GM12873 (cell line): ENCODE data around the gene BTBD2.

Experiments used
- TF ChIP-seq, protein P1 (sequence below): IDR thresholded peaks from 2 replicates; pipeline ENCODE4 v1.5.1; 2012; ENCODE audit warnings: low read depth, mild to moderate bottlenecking, moderate library complexity, low read length, control low read depth; ENCODE audit not compliant: insufficient read depth; ENCODE audit errors: missing control alignments

The BTBD2 gene

DNA sequence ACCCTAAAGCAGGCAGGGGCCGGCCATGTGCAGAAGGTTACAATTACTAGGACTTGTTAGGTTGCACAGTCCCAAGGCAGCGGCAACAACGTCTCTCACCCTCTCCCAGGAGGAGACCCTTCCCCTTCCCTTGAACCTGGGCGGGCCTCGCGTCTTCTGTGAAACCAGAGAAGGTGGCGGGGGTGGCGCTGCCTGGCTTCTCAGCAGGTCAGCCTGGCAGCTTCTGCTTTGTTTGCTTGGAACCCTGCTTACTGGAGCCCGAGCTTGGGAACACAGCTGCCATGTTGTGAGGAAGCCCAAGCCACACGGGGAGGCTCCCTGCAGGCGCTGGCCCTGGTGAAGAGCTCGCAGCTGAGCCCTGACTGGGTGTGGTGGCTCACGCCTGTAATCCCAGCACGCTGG is 20.1 kb upstream of the BTBD2 start:
- TF ChIP-seq, protein P1, sequence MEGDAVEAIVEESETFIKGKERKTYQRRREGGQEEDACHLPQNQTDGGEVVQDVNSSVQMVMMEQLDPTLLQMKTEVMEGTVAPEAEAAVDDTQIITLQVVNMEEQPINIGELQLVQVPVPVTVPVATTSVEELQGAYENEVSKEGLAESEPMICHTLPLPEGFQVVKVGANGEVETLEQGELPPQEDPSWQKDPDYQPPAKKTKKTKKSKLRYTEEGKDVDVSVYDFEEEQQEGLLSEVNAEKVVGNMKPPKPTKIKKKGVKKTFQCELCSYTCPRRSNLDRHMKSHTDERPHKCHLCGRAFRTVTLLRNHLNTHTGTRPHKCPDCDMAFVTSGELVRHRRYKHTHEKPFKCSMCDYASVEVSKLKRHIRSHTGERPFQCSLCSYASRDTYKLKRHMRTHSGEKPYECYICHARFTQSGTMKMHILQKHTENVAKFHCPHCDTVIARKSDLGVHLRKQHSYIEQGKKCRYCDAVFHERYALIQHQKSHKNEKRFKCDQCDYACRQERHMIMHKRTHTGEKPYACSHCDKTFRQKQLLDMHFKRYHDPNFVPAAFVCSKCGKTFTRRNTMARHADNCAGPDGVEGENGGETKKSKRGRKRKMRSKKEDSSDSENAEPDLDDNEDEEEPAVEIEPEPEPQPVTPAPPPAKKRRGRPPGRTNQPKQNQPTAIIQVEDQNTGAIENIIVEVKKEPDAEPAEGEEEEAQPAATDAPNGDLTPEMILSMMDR, result no peak

DNA sequence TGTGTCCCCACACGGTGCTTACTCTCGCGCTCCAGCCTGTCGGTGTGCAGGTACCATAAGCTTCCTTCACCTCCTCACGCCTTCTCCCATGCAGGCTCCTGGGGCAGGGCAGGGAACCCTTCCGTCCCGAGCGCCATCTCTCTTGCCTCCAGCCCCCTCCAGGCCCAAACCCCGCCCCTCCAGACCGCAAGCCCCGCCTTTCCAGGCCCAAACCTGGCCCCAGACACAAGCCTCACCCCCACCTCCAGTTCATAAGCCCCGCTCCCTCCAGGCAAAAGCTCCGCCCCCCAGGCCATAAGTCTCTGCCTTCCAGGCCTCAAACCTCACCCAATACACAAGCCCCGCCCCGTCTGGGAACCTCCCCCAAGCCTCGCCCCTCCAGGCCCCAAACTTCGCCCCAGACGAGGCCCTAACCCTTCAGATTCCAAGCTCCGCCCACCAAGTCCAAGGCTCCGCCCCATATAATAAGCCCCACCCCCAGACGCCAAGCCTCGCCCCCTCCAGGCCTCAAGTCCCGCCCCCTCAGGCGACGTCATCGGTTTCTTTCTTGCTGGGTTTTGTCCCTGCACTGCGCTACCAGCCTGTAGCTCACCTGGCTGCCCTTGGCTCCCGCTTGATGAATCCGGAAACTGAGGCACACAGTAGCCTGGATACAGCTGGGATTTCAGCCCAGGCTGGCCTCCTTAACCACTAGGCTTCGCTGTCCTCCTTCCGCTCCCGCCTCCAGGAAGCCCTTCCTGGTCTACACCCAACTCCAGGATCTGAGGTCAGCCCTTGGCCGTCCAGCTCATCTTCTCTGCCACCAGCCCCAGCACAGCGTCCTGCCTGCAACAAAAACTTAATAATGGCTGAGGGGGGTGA is 19.4 kb upstream of the BTBD2 start:
- TF ChIP-seq, protein P1, result no peak

DNA sequence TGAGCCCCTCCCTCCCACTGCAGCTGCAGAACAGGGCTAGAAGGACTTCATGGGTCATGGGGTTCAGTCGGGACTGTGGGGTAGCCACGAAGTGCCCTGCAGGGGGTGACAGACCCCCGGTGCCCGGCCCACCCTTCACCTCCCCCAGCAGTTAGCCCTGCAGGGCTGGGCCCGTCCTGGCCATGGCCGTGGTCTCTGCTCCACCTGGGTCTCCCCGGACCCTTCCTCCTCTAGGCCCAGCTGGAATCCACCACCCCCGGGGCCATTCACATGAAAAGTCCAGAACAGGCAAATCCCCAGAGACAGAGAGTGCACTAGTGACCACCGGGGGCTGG is 18.3 kb upstream of the BTBD2 start:
- TF ChIP-seq, protein P1, result no peak

DNA sequence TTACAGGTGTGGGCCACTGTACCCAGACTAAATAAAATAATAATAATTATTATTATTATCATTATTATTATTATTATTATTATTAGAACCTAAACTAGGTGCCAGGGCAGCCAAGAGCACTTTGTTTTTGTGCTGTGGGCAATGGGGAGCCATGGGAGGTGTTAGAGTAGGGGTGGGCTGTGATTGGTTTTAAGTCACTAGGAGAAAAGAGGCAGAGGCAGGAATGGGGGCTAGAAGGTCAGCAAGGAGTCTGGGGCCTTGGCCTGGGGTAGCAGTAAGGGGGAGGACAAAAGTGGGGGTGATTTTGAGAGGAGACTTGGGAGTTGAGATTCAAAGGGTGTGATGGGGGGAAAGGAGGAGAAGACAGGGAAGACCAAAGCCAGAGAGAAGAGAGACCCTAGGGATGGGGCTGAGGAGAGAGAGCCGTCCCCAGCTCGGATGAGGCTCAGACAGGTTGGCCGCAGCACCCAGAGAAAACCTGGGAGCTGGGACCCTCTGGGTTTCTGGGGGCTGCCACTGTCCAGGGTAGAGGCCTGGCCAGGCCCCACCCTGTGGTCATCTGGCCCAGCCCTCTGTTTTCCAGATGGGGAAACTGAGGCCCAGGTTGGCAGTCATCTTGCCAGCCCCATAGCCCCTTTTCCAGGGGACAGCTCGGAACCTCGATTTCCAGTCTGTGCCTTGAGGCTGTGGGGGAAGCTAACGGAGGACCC is 17.8 kb upstream of the BTBD2 start:
- TF ChIP-seq, protein P1, result no peak

DNA sequence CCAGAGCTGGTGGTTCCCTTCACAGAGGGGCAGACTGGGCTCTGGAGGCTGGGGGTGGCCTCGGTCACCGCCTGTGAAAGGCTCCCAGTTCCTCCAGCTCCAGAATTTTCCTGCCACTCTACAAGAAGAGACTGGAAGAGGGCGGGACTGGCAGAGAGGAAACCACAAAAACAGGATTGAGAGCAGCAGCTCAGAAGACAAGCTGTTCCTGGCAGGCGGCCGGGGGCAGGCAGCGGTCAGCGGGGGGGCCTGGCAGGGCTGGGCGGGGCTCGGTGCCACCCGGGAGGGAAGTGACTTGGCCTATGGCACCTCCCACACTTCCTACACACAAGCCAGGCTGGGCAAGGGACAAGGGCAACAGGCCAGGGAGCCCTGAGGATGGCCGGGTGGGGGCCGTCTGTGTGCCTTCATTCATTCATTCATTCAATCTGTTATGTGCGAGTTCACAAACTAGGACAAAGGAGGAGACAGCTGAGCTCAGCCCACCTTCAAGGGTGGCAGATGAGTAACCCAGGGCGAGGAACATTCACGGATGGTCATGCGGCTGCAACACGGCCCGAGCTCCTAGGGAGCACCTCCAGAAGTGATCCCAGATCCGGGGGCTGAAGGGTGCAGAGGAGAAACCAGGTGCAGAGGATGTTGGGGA is 16.9 kb upstream of the BTBD2 start:
- TF ChIP-seq, protein P1, result no peak

DNA sequence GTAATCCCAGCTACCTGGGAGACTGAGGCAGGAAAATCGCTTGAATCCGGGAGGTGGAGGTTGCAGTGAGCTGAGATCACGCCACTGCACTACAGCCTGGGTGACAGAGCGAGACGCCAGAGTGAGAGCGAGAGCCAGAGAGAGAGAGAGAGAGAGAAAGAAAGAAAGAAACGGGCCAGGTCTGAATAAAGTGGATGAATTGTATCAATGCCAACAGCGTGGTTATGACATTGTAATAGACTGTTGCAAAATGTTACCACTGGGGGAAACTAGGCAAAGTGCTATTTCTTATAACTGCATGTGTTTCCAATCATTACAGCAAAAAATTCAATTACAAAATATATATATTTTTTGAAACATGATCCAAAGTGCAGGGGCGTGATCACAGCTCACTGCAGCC is 11.8 kb upstream of the BTBD2 start:
- TF ChIP-seq, protein P1, result no peak

DNA sequence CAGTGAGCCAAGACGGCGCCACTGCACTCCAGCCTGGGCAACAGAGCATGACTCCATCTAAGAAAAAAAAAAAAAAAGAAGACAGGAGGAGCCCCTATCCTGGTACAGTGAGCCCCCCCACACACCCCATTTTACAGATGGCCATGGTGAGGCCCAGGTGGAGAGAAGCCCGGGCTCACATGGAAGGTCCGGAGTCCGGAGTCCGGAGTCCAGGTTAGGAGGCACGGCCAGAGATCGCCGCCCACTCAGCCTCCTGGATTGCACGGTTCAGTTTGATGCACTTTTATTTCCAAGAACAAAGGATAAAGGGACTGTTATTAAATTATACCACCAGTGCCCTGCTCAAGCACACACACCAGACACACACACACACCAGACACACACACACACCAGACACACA is 11.3 kb upstream of the BTBD2 start:
- TF ChIP-seq, protein P1, result no peak
